ENCODE data around the gene METRN. TPM values are rescaled to one million over a fixed set of nuclear protein-coding genes. Genes with fewer than 3 reads are reported as not detected.

METRN gene
- total and polyA plus RNA-seq, 2 of the 4 experiments (the other 2 are of a cell fraction) = 6.1 to 48.2 TPM

GRCh38 chr16:676913-677312 lies 38.0 kb upstream of the METRN start:
- in situ Hi-C loops (cut with MboI; ENCODE audit: low sequenced_read_pairs) (no loop called here), dilution Hi-C loops (cut with HindIII; ENCODE audit: low sequenced_read_pairs, unreplicated experiment) (no loop called here), intact Hi-C loops (cut with micrococcal nuclease) (no loop called here)
- Histone ChIP-seq H3K23ac (ENCODE audit: low read depth, low read length) (no peak overlapping the region), H2AK5ac (ENCODE audit: low read depth, low read length) (no peak overlapping the region), H4K91ac (ENCODE audit: insufficient read depth, low read depth, low read length) (no peak overlapping the region), H3K4me1 (ENCODE audit: control insufficient read depth, insufficient read depth, low read length) (peaks cover 18% of the 10 kb centered on the region), H2BK120ac (ENCODE audit: low read depth, low read length) (no peak overlapping the region), H3K56ac (ENCODE audit: extremely low read depth, insufficient read depth, low read length) (no peak overlapping the region), H2BK20ac (ENCODE audit: low read depth, low read length) (no peak overlapping the region), H4K8ac (ENCODE audit: low read depth in 2 of 2, low read length in 2 of 2) (no peak overlapping the region), H3K9ac (ENCODE audit: low read depth, low read length) (no peak overlapping the region), H4K5ac (ENCODE audit: low read depth, low read length) (no peak overlapping the region), H3K18ac (ENCODE audit: low read depth, low read length) (no peak overlapping the region), H2AFZ (replicated peaks; ENCODE audit: low read length, poor library complexity) (no peak overlapping the region), H3K79me1 (ENCODE audit: low read depth in 1 of 2, low read length in 2 of 2) (peaks cover 2 to 30% of the 10 kb centered on the region in 2 experiments; a peak in 3 of 4 replicates), H2BK15ac (ENCODE audit: low read depth, low read length) (no peak overlapping the region), H3K9me3 (ENCODE audit: control insufficient read depth, insufficient read depth, low read length) (no peaks in the 10 kb centered on the region), H3K14ac (replicated peaks; ENCODE audit: low read depth, low read length) (no peak overlapping the region), H4K20me1 (ENCODE audit: insufficient read depth, low read length) (peaks cover 33% of the 10 kb centered on the region), H3K36me3 (ENCODE audit: control insufficient read depth, insufficient read depth, low read length) (peaks cover 29% of the 10 kb centered on the region), H3K9me1 (ENCODE audit: insufficient read depth, low read length) (peaks cover 12% of the 10 kb centered on the region), H3K27ac (ENCODE audit: insufficient read depth, low read length) (no peak overlapping the region), H3K4ac (ENCODE audit: low read depth, low read length) (no peak overlapping the region), H2AK9ac (replicated peaks; ENCODE audit: low read depth, low read length, poor library complexity) (no peak overlapping the region), H2BK5ac (ENCODE audit: low read depth, low read length, poor library complexity, severe bottlenecking) (no peak overlapping the region), H3K27me3 (ENCODE audit: control insufficient read depth, insufficient read depth, low read length) (no peaks in the 10 kb centered on the region), H3K4me3 (ENCODE audit: insufficient read depth, low read depth, low read length) (no peak overlapping the region), H3K4me2 (ENCODE audit: low read depth, low read length) (no peak overlapping the region)
- TF ChIP-seq CHD1 (IDR thresholded peaks at IDR 0.05; ENCODE audit: low read depth, low read length) (no peak), NFE2L2 (IDR thresholded peaks at IDR 0.05; ENCODE audit: low read depth, low read length) (no peak), FOS (IDR thresholded peaks at IDR 0.05; ENCODE audit: low read depth, low read length) (no peak), POLR2A (IDR thresholded peaks at IDR 0.05; ENCODE audit: low read depth, low read length) (no peak)
- no peak for DNase-seq
- ChIA-PET POLR2A (ENCODE audit: unreplicated experiment) (no interaction called here), CTCF (no interaction called here)
- ATAC-seq (ENCODE audit: low read depth) = no peak
- WGBS, 2 experiments (ENCODE audit: extremely low coverage in 2 of 2, insufficient read length in 1 of 2) = 69% methylated on average over 14 of the region's 23 CpGs; no CpG with 5 or more reads in 1 of the 2 experiments
- no TSS peak for BruUV-seq (replicated peaks)
